BLaER1 treated with 17β-estradiol and CSF1 and Interleukin-3, amounts not matched to agents 10 nM and 100 nM (cell line): ENCODE measurements around the gene TAGAP.
A peak's percentile ranks its signal among the peaks of the same experiment; 100 is the strongest.

ENCODE experiments used
- H3K27ac ChIP-seq, 11 experiments: shearing (Covaris generic); formaldehyde crosslinking; 2 replicates each; pipeline ENCODE4 v1.8.1; 2022
- H3K27me3 ChIP-seq, 11 experiments: shearing (Covaris generic); formaldehyde crosslinking; 2 replicates each; pipeline ENCODE4 v1.8.1; 2022
- H3K36me3 ChIP-seq, 11 experiments: shearing (Covaris generic); formaldehyde crosslinking; 2 replicates each; pipeline ENCODE4 v1.8.1; 2022
- H3K4me1 ChIP-seq, 10 experiments: shearing (Covaris generic); formaldehyde crosslinking; 2 replicates each; pipeline ENCODE4 v1.8.1; 2022
- H3K4me2 ChIP-seq, 11 experiments: shearing (Covaris generic); formaldehyde crosslinking; 2 replicates each; pipeline ENCODE4 v1.8.1; 2022
- H3K4me3 ChIP-seq, 10 experiments: shearing (Covaris generic); formaldehyde crosslinking; 2 replicates each; pipeline ENCODE4 v1.8.1; 2022
- H3K9ac ChIP-seq, 11 experiments: shearing (Covaris generic); formaldehyde crosslinking; 2 replicates each; pipeline ENCODE4 v1.8.1; 2022
- H3K9me3 ChIP-seq, 11 experiments: shearing (Covaris generic); formaldehyde crosslinking; replicated peaks in 1 of 11; 2 replicates each; pipeline ENCODE4 v1.8.1; 2022
- H4K20me1 ChIP-seq, 11 experiments: shearing (Covaris generic); formaldehyde crosslinking; 2 replicates each; pipeline ENCODE4 v1.8.1; 2022
- Cebpa-rat ChIP-seq, 11 experiments: shearing (Covaris generic); IDR thresholded peaks; 2 replicates each; pipeline ENCODE4 v1.8.1; 2022

TAGAP gene

GRCh38 chr6:159056899-159057298, 12.1 kb upstream of the TAGAP start:
- Histone ChIP-seq H3K4me2 (peak overlapping the region; percentile 77 to 92 (median 85)), H3K4me3 (peak overlapping the region in 5 of 10 experiments; percentile 16 to 54 (median 39); a peak in 7 of 20 replicates), H3K9ac (peak overlapping the region in 10 of 11 experiments; percentile 53 to 84 (median 74); a peak in 18 of 22 replicates), H3K27ac (peak overlapping the region in 10 of 11 experiments; percentile 49 to 92 (median 88); a peak in 20 of 22 replicates), H4K20me1 (no peaks in the 10 kb centered on the region), H3K27me3 (0 out of 22 replicates have a peak, but pooled peaks cover 0 to 3% (median 0%) of the 10 kb centered on the region in 11 experiments), H3K9me3 (peaks cover 0 to 18% (median 5%) of the 10 kb centered on the region in 11 experiments; a peak in 9 of 22 replicates), H3K4me1 (peaks cover 35 to 97% (median 83%) of the 10 kb centered on the region in 10 experiments), H3K36me3 (no peaks in the 10 kb centered on the region)
- no peak for TF ChIP-seq Cebpa-rat (IDR thresholded peaks at IDR 0.05)

GRCh38 chr6:159056432-159056831, 11.6 kb upstream of the TAGAP start:
- TF ChIP-seq Cebpa-rat (IDR thresholded peaks at IDR 0.05): no peak
- peak overlapping the region in 8 of 10 experiments; percentile 15 to 54 (median 23); a peak in 12 of 20 replicates for H3K4me3 ChIP-seq
- H3K36me3 ChIP-seq: no peaks in the 10 kb centered on the region
- peaks cover 31 to 92% (median 79%) of the 10 kb centered on the region in 10 experiments for H3K4me1 ChIP-seq
- 0 out of 22 replicates have a peak, but pooled peaks cover 0 to 3% (median 0%) of the 10 kb centered on the region in 11 experiments for H3K27me3 ChIP-seq
- H3K4me2 ChIP-seq: peak overlapping the region; percentile 77 to 92 (median 85)
- H3K27ac ChIP-seq: peak overlapping the region; percentile 17 to 92 (median 87); a peak in 21 of 22 replicates
- H3K9ac ChIP-seq: peak overlapping the region; percentile 42 to 84 (median 74); a peak in 20 of 22 replicates
- no peaks in the 10 kb centered on the region for H4K20me1 ChIP-seq
- peaks cover 0 to 15% (median 4%) of the 10 kb centered on the region in 11 experiments; a peak in 9 of 22 replicates for H3K9me3 ChIP-seq

GRCh38 chr6:159056003-159056402, 11.2 kb upstream of the TAGAP start:
- Histone ChIP-seq H3K27ac (peak overlapping the region; percentile 47 to 92 (median 87); a peak in 21 of 22 replicates), H3K27me3 (0 out of 22 replicates have a peak, but pooled peaks cover 0 to 3% (median 0%) of the 10 kb centered on the region in 11 experiments), H3K9ac (peak overlapping the region; percentile 40 to 84 (median 74); a peak in 21 of 22 replicates), H3K4me2 (peak overlapping the region; percentile 77 to 92 (median 85)), H3K4me1 (peaks cover 26 to 88% (median 75%) of the 10 kb centered on the region in 10 experiments), H3K36me3 (no peaks in the 10 kb centered on the region), H3K4me3 (peak overlapping the region in 8 of 10 experiments; percentile 15 to 54 (median 24); a peak in 11 of 20 replicates), H3K9me3 (peaks cover 0 to 11% (median 0%) of the 10 kb centered on the region in 11 experiments; a peak in 8 of 22 replicates), H4K20me1 (no peaks in the 10 kb centered on the region)
- peak in 9 of 11 experiments; percentile 37 to 85 (median 66); a peak in 13 of 22 replicates for TF ChIP-seq Cebpa-rat (IDR thresholded peaks at IDR 0.05)

- H3K9ac ChIP-seq: no peak overlapping the region
- H3K4me2 ChIP-seq: peak overlapping the region; percentile 7 to 92 (median 85); a peak in 18 of 22 replicates
- H4K20me1 ChIP-seq: no peaks in the 10 kb centered on the region
- H3K36me3 ChIP-seq: no peaks in the 10 kb centered on the region
- peaks cover 0 to 6% (median 0%) of the 10 kb centered on the region in 11 experiments; a peak in 4 of 22 replicates for H3K9me3 ChIP-seq
- 0 out of 22 replicates have a peak, but pooled peaks cover 0 to 3% (median 0%) of the 10 kb centered on the region in 11 experiments for H3K27me3 ChIP-seq
- H3K4me3 ChIP-seq: no peak overlapping the region
- peaks cover 25 to 67% (median 64%) of the 10 kb centered on the region in 10 experiments for H3K4me1 ChIP-seq
- TF ChIP-seq Cebpa-rat (IDR thresholded peaks at IDR 0.05): no peak
- H3K27ac ChIP-seq: peak overlapping the region in 6 of 11 experiments; percentile 3 to 92 (median 63); a peak in 8 of 22 replicates
Measured at GRCh38 chr6:159053781-159054398, 9.1 kb upstream of the TAGAP start.

GRCh38 chr6:159052720-159053119, 7.9 kb upstream of the TAGAP start:
- no peak overlapping the region for H3K9ac ChIP-seq
- H4K20me1 ChIP-seq: no peaks in the 10 kb centered on the region
- H3K36me3 ChIP-seq: no peaks in the 10 kb centered on the region
- H3K4me1 ChIP-seq: peaks cover 29 to 69% (median 60%) of the 10 kb centered on the region in 10 experiments
- H3K4me3 ChIP-seq: no peak overlapping the region
- H3K9me3 ChIP-seq: peaks cover 0 to 6% (median 0%) of the 10 kb centered on the region in 11 experiments; a peak in 4 of 22 replicates
- no peak overlapping the region; a peak in 1 of 22 replicates for H3K27ac ChIP-seq
- TF ChIP-seq Cebpa-rat (IDR thresholded peaks at IDR 0.05): no peak
- 0 out of 22 replicates have a peak, but pooled peaks cover 0 to 3% (median 0%) of the 10 kb centered on the region in 11 experiments for H3K27me3 ChIP-seq
- H3K4me2 ChIP-seq: peak overlapping the region in 8 of 11 experiments; percentile 58 to 92 (median 86); a peak in 14 of 22 replicates

GRCh38 chr6:159047891-159048685, 3.3 kb upstream of the TAGAP start:
- H3K36me3 ChIP-seq: peaks cover 0 to 13% (median 9%) of the 10 kb centered on the region in 11 experiments; a peak in 16 of 22 replicates
- no peak overlapping the region for H3K9ac ChIP-seq
- H3K4me3 ChIP-seq: no peak overlapping the region
- no peaks in the 10 kb centered on the region for H4K20me1 ChIP-seq
- H3K4me1 ChIP-seq: peaks cover 22 to 42% (median 38%) of the 10 kb centered on the region in 10 experiments
- no peaks in the 10 kb centered on the region; a peak in 1 of 22 replicates for H3K9me3 ChIP-seq
- peak overlapping the region in 1 of 11 experiments; percentile 23; a peak in 1 of 22 replicates for H3K27ac ChIP-seq
- no peak for TF ChIP-seq Cebpa-rat (IDR thresholded peaks at IDR 0.05)
- H3K4me2 ChIP-seq: peak overlapping the region; percentile 16 to 67 (median 42); a peak in 21 of 22 replicates
- no peaks in the 10 kb centered on the region for H3K27me3 ChIP-seq

GRCh38 chr6:159045801-159046200, 1.0 kb upstream of the TAGAP start:
- H3K27me3 ChIP-seq: no peaks in the 10 kb centered on the region
- H3K9me3 ChIP-seq: no peaks in the 10 kb centered on the region; a peak in 1 of 22 replicates
- H3K4me3 ChIP-seq: peak overlapping the region in 4 of 10 experiments; percentile 68 to 87 (median 86); a peak in 6 of 20 replicates
- H4K20me1 ChIP-seq: no peaks in the 10 kb centered on the region
- H3K27ac ChIP-seq: peak overlapping the region in 9 of 11 experiments; percentile 72 to 100 (median 98); a peak in 15 of 22 replicates
- peaks cover 27 to 65% (median 44%) of the 10 kb centered on the region in 10 experiments for H3K4me1 ChIP-seq
- H3K4me2 ChIP-seq: peak overlapping the region; percentile 66 to 97 (median 90)
- TF ChIP-seq Cebpa-rat (IDR thresholded peaks at IDR 0.05): no peak
- peaks cover 14 to 35% (median 29%) of the 10 kb centered on the region in 11 experiments for H3K36me3 ChIP-seq
- H3K9ac ChIP-seq: peak overlapping the region in 5 of 11 experiments; percentile 90 to 95 (median 93); a peak in 8 of 22 replicates

- TF ChIP-seq Cebpa-rat (IDR thresholded peaks at IDR 0.05): no peak
- peak overlapping the region; percentile 48 to 97 (median 90) for H3K4me2 ChIP-seq
- peak overlapping the region; percentile 61 to 87 (median 76) for H3K4me3 ChIP-seq
- H4K20me1 ChIP-seq: no peaks in the 10 kb centered on the region
- no peaks in the 10 kb centered on the region; a peak in 1 of 22 replicates for H3K9me3 ChIP-seq
- H3K9ac ChIP-seq: peak overlapping the region; percentile 80 to 95 (median 93)
- no peaks in the 10 kb centered on the region for H3K27me3 ChIP-seq
- peaks cover 39 to 82% (median 57%) of the 10 kb centered on the region in 10 experiments for H3K4me1 ChIP-seq
- peaks cover 22 to 49% (median 42%) of the 10 kb centered on the region in 11 experiments for H3K36me3 ChIP-seq
- H3K27ac ChIP-seq: peak overlapping the region; percentile 90 to 100 (median 98); a peak in 21 of 22 replicates
Measured at GRCh38 chr6:159043947-159044346, 844 bp downstream of the TAGAP start.
